DND-41 (cell line): Measurements from ENCODE around the gene GPR108.

Source experiments
- ATAC-seq: fragments of 200-7000 bp; cut with Tn5 transposase; 3 replicates; pipeline ENCODE4 v1.9.1; 2021; ENCODE audit warnings: low read depth; ENCODE audit not compliant: insufficient read depth
- DNase-seq: peaks from one replicate; pipeline ENCODE4 v3.0.0-alpha.2; 2020
- H2AFZ ChIP-seq: 2 replicates; pipeline ENCODE4 v1.6.0; 2012; ENCODE audit warnings: low read depth, low read length
- H3K27ac ChIP-seq: 2 replicates; pipeline ENCODE4 v1.5.1; 2012; ENCODE audit warnings: low read length, inconsistent platforms
- H3K27me3 ChIP-seq: fragments of 200-600 bp; sonication (generic); 2 replicates; pipeline ENCODE4 v1.6.0; 2012; ENCODE audit warnings: low read length, mild to moderate bottlenecking, inconsistent platforms; ENCODE audit not compliant: insufficient read depth, poor library complexity
- H3K36me3 ChIP-seq: 2 replicates; pipeline ENCODE4 v1.5.1; 2012; ENCODE audit warnings: low read length, inconsistent platforms; ENCODE audit not compliant: insufficient read depth
- H3K4me1 ChIP-seq: 2 replicates; pipeline ENCODE4 v1.5.1; 2012; ENCODE audit warnings: mild to moderate bottlenecking, low read length; ENCODE audit not compliant: insufficient read depth
- H3K4me2 ChIP-seq: 2 replicates; pipeline ENCODE4 v1.6.0; 2012; ENCODE audit warnings: mild to moderate bottlenecking, moderate library complexity, low read length, inconsistent platforms; ENCODE audit not compliant: insufficient read depth
- H3K4me3 ChIP-seq, 2 experiments: fragments of 200-600 bp in 1 of 2; shearing (Covaris generic) in 1 of 2; 2 replicates each; pipeline ENCODE4 v1.5.1; 2012 to 2016; ENCODE audit warnings: inconsistent platforms in 2 of 2, low read length in 2 of 2, mild to moderate bottlenecking in 2 of 2, low read depth in 1 of 2, moderate library complexity in 1 of 2
- H3K79me2 ChIP-seq: 2 replicates; pipeline ENCODE4 v1.6.0; 2012; ENCODE audit warnings: low read length, inconsistent platforms; ENCODE audit not compliant: insufficient read depth
- H3K9ac ChIP-seq: 2 replicates; pipeline ENCODE4 v1.6.0; 2012; ENCODE audit warnings: low read depth, mild to moderate bottlenecking, inconsistent platforms, low read length, moderate library complexity
- H3K9me3 ChIP-seq: 2 replicates; pipeline ENCODE4 v1.5.1; 2012; ENCODE audit warnings: low read length, moderate library complexity, mild to moderate bottlenecking, inconsistent platforms; ENCODE audit not compliant: insufficient read depth, severe bottlenecking
- H4K20me1 ChIP-seq: 2 replicates; pipeline ENCODE4 v1.6.0; 2012; ENCODE audit warnings: low read length; ENCODE audit not compliant: insufficient read depth
- CTCF ChIP-seq: IDR thresholded peaks from 2 replicates; pipeline ENCODE4 v1.5.1; 2012; ENCODE audit warnings: borderline replicate concordance, low read length, moderate library complexity, mild to moderate bottlenecking; ENCODE audit not compliant: poor library complexity, severe bottlenecking; ENCODE audit errors: extremely low read depth
- EZH2 ChIP-seq: IDR thresholded peaks from 3 replicates; pipeline ENCODE4 v1.6.1; 2012; ENCODE audit warnings: borderline replicate concordance, low read depth, mild to moderate bottlenecking, moderate library complexity, low read length, inconsistent platforms; ENCODE audit not compliant: severe bottlenecking

Gene GPR108

GRCh38 chr19:6736917-6737283, 480 bp downstream of the GPR108 start:
- TF ChIP-seq EZH2 (no peak), CTCF (no peak)
- H4K20me1 ChIP-seq = peaks cover 3% of the 10 kb centered on the region; the same call in 1 of the 2 replicates
- H3K9me3 ChIP-seq = no peaks in the 10 kb centered on the region
- peak overlapping the region; percentile 96 for H3K27ac ChIP-seq
- H2AFZ ChIP-seq = peak overlapping the region; percentile 79
- H3K36me3 ChIP-seq = peaks cover 20% of the 10 kb centered on the region
- H3K79me2 ChIP-seq = peaks cover 27% of the 10 kb centered on the region
- no peaks in the 10 kb centered on the region for H3K27me3 ChIP-seq
- DNase-seq (no peak), ATAC-seq (no peak)
- peak overlapping the region; percentile 85 to 96 for H3K4me3 ChIP-seq
- peaks cover 54% of the 10 kb centered on the region for H3K4me1 ChIP-seq
- peak overlapping the region; percentile 98 for H3K4me2 ChIP-seq
- peak overlapping the region; percentile 91 for H3K9ac ChIP-seq

GRCh38 chr19:6736169-6736916, 1.0 kb downstream of the GPR108 start:
- peaks cover 52% of the 10 kb centered on the region for H3K4me1 ChIP-seq
- peak overlapping the region; percentile 98 for H3K4me2 ChIP-seq
- peak; percentile 68 for DNase-seq
- H3K36me3 ChIP-seq = peaks cover 22% of the 10 kb centered on the region
- H3K9ac ChIP-seq = peak overlapping the region; percentile 91
- peak overlapping the region; percentile 96 for H3K27ac ChIP-seq
- H3K4me3 ChIP-seq = peak overlapping the region; percentile 85 to 96
- no peaks in the 10 kb centered on the region for H3K9me3 ChIP-seq
- no peak for TF ChIP-seq EZH2
- peak; percentile 68 for TF ChIP-seq CTCF
- ATAC-seq = 0 out of 3 replicates have a peak, but pooled peaks have one; percentile 0
- H2AFZ ChIP-seq = peak overlapping the region; percentile 79
- peaks cover 3% of the 10 kb centered on the region; the same call in 1 of the 2 replicates for H4K20me1 ChIP-seq
- no peaks in the 10 kb centered on the region for H3K27me3 ChIP-seq
- peaks cover 27% of the 10 kb centered on the region for H3K79me2 ChIP-seq

- no peak overlapping the region for H2AFZ ChIP-seq
- H3K4me2 ChIP-seq = peak overlapping the region; percentile 98
- H3K79me2 ChIP-seq = peaks cover 26% of the 10 kb centered on the region
- H4K20me1 ChIP-seq = peaks cover 3% of the 10 kb centered on the region; the same call in 1 of the 2 replicates
- DNase-seq (no peak), ATAC-seq (no peak)
- H3K9ac ChIP-seq = peak overlapping the region; percentile 91
- peak overlapping the region; percentile 96; the same call in 1 of the 2 replicates for H3K27ac ChIP-seq
- H3K4me1 ChIP-seq = peaks cover 42% of the 10 kb centered on the region
- TF ChIP-seq CTCF (no peak), EZH2 (no peak)
- H3K9me3 ChIP-seq = no peaks in the 10 kb centered on the region
- peak overlapping the region in 1 of 2 experiments; percentile 85; a peak in 2 of 4 replicates for H3K4me3 ChIP-seq
- no peaks in the 10 kb centered on the region for H3K27me3 ChIP-seq
- H3K36me3 ChIP-seq = peaks cover 26% of the 10 kb centered on the region
Measured at GRCh38 chr19:6735181-6735911, 2.0 kb downstream of the GPR108 start.
